HCT116 (cell line): ENCODE data around the gene WRAP53.

ENCODE experiments used
- JUND ChIP-seq: IDR thresholded peaks from 2 replicates; pipeline ENCODE4 v1.6.1; 2012
- POLR2A ChIP-seq: IDR thresholded peaks from 2 replicates; pipeline ENCODE4 v1.7.0; 2011; ENCODE audit warnings: borderline replicate concordance; ENCODE audit not compliant: insufficient read depth, insufficient read length; ENCODE audit errors: extremely low read depth
- ZBTB33 ChIP-seq: IDR thresholded peaks from 2 replicates; pipeline ENCODE4 v1.6.1; 2011; ENCODE audit warnings: mild to moderate bottlenecking, low read length, moderate library complexity; ENCODE audit not compliant: insufficient replicate concordance; ENCODE audit errors: extremely low read depth

- TF ChIP-seq POLR2A (no peak), ZBTB33 (no peak), JUND (no peak)
These were observed 17.3 kb downstream of the WRAP53 start for GRCh38 chr17:7705269-7706255.
